Midbrain (tissue), 1 donor: ENCODE data around the gene PCOLCE2.
"Not testable (repeated sequence)": the region's sequence is repeated elsewhere in the genome, so short reads cannot be mapped to it uniquely, and the experiment has no call there.

ENCODE experiments used
- DNase-seq: peaks from one replicate; lab custom pipeline; 2025; lab: John Stamatoyannopoulos, UW

PCOLCE2 gene

DNA sequence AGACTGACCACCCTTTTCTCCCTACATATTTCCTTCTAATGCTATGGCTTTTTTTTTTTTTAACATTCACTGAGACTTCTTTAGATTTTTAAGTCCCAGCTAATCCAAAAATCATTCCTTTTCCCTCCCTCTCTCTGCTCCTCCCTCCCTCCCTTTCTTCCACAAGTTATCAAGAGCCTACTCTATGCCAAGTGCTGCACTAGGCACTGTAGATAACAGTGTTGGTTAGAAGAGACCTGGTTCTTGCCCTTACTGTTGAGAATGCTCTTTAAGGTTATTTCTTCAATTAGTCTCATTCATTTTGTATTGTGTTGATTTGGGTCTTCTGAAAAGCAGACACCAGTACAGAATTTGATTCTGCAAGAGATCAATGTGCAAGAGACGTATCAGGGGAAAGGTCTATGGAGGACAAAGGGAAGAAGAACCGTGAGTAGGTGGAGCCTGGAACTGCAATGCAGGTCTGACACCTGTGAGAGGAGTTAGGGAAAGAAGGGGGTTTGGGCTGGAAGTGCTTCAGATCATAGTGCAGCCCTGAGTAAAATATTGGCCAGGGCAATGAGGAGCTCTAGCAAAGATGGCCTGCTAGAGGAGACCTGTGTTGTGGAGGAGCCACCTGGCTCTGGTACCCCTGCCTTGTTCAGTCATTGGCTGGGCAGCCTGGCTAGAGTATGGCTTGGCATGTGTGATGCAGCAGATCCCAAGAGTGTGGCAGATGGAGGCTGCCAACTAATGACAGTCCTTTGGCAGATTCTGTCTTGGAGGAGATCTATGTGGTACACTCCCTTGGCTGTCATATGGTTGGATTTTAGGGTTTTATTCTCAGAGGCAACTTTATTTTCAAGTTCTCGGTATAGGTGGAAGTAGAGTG, 9.7 kb upstream of the PCOLCE2 start:
- DNase-seq, result no peak

DNA sequence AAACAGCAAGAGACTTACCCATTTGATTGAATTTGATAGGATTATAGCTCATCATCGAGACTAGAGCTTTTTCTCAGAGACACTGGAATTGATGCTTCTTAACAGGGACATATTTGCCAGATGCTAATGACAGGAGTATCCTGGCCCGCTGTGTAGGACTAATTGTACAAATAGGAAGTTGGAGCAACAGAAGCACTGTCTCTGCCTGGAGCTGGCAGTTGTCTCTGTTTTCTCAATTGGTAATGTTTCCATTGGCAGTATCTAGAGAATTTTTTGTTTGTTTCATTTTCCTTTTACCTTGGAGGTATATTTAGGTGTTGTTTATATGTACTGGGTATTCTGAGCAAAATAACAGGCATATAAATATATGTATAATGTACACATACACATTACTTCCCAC, 8.9 kb upstream of the PCOLCE2 start:
- no peak for DNase-seq

DNA sequence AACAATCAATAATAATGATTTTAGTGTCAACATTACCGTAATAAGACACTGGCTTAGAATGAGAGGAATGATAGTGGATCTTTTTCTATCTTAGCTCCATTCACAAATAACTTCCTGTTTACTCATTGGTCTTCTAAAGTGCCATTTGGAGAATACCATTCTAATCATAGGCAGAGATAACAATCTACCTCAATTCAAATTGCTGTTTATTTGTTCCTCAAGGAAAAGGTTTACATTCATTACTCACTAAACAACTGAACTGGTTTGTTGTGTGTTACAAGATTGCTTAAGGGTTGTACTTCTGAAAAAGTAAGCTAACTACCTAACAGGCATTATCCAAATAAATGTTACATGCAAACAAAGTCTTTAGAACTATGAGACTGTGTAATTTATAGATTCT, 8.1 kb upstream of the PCOLCE2 start:
- DNase-seq, result no peak

DNA sequence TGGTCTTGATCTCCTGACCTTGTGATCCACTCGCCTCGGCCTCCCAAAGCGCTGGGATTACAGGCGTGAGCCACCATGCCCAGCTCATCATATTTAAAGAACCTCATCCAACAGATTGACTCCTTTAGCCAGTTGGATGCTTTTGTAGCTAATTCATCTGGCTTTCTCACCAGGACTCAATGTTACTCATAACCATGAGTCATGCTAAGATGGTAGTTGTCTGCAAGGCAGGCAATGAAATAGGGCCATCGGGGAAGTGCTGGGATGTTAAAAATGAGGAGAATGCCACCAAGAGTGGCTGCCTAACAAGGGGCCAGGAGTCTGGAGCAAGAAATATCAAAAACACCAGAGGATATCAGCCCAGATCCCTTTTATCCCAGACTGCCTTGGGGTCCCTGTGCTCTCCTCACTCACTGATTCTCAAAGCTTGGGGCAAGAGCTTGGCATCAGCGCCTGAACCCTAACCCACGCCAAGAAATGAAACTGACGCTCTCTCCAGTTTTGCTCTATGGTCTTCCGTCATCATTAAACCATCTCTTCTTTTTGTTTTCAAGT, 7.4 kb upstream of the PCOLCE2 start:
- no peak for DNase-seq

DNA sequence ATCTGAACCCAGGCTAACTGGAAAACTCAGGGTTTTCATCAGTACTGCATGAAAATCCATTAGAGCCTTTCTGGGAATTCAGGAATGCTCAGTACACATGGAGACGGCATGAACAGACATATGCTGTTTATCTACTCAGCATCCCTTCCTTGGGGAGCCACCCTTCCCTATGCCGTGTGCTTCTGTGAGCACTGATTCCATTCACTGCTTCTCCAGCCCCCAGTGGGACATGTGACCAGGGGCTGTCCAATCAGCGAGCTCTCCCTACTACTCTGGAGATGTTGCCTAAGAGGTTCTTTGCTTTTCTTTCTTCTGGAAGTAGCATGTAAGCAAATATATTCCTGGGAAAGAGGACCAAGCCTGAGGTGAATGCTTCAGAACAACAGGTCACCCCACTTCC, 5.6 kb upstream of the PCOLCE2 start:
- no peak for DNase-seq

DNA sequence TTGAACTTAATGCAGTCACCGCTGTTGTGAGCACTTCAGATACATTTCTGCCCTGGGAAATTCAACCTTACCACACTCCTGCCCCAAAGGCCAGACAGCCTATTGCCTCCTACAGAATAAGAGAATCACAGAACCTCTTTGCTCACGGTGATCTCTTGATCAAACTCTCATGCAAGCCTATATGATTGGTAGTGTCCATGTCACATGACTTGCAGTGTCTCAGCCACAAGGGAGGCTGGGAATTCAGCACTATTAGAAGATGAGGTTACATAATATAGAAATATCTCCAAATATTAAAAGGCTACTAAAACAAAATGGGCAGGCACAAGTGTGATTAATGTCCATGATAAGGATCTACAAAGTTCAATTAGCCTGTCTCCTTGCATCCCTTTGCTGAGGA, 3.8 kb upstream of the PCOLCE2 start:
- DNase-seq, result no peak

DNA sequence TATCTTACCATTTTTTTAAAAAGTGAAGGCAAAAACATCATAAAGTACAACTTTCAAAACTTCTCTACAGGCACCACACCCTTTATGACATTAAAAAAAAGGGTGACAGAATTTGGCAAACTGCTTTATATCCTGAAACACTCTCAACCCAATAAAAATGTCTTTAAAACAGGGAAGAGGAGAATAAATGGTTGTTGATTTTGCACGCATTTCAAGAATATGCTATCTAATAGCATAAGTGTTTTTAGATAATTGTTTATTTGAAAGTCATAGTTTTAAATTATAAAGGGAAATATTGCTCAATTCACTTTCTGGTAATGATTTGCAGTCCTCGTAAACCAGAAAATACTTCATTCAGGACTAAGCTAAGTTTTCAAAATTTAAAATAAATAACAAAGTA, 1.7 kb upstream of the PCOLCE2 start:
- DNase-seq, result no peak

DNA sequence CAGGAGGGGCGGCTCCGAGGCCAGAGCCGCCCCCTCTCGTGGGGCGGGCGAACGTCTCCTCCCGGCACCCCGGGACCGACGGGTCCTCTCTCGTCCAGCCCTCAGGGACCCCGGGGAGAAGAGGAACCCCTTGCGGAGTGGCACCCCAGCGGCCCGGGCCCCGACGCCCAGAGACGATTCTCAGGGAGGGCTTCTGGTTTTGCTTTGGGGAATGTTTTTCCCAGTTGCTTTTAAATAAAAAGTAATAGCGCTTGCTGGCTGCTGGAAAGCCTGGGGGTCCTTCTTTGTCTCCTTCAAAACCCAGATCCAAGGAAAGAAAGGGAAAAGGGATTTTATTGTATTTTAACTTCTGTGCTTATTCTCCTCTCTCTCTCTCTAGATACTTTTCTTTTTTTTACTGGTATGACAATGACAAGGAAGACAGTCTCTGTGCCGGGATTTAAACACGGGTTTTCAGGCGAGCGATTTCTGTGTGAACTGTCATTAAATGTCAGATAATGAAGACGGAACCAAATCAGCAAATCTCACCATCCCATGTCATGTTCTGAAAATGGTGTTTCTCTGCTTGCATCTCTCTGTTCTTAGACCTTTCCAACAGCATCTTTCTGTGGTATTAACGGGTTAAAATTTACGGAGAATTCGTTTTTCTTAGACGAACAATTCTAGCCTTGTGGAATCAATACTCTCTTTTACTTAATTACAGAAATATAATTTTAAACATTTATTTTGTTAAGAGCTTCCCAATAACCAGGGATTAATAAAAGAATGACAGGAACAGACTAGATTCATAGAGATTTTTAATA, 530 bp upstream of the PCOLCE2 start:
- DNase-seq, result no peak

DNA sequence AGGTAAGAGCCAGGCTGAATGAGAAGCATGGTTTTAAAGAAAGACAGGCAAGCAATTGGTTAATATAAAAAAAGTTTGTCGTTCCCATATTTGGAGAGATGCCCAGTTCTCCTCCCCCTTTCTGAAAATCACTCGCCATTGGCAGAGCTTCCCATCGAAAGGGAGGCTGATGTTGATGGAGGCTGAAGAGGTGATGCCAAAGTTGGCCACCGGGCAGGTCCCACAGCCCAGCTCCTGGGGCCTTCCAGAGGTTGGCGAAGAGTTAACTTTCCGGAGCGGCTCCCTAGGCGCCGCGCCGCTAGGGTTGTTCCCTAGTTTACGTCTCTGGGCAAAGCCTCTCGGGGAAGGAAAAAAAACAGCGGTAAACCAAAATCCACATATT, 793 bp downstream of the PCOLCE2 start:
- no peak for DNase-seq

DNA sequence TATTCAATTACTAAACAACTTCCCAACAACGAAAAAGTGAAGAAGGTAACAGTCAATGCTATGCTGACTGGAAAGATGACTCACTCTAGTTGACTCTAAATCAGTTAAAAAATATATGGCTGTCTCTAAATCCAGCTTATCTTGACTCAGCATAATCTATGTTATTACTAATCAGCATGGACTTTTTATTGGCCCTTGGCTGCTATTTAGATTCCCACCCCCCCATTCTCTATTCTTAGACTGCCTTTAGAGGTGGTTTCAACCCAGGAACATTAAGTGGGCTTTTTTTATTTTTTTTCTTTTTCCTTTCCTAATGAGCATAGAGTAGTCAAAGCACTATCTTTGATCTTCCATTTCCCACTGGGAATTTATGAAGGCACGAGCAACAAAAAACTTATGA, 1.9 kb downstream of the PCOLCE2 start:
- no peak for DNase-seq

DNA sequence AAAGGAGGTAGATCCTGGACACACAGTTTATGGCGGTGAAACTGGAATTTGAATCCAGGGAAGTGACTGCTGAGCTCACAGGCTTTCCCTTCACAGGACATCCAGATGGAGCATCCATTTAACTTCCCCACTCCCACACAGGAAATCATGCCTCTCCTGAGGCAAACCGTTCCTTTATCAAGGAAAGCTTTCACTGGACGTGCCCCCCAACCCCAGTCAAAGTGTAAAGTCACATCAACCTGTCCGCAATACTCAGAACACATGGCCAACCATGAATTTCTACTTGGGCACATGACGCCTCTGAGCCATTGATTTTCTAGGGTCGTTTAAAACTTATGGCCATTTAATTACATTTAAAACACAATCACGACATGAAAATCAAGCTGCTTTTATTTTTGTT, 2.9 kb downstream of the PCOLCE2 start:
- no peak for DNase-seq

DNA sequence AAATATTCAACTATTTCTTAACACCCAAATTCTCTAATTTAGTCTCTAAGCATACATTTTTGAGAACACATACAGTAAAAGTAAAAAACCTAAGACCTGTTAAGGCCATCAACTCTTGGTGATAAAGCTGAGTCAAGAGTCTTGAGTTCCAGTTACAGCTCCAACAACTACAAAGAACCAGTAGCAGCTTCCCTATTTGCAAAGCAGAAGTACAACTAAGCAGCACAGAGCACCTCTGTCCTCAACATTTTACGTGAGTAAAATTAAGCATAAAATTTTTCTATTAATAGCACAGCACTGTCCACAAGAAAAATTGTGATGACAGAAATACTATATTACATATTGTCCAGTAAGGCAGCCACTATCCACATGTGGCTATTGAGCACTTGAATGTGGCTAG, 4.4 kb downstream of the PCOLCE2 start:
- DNase-seq, result no peak

DNA sequence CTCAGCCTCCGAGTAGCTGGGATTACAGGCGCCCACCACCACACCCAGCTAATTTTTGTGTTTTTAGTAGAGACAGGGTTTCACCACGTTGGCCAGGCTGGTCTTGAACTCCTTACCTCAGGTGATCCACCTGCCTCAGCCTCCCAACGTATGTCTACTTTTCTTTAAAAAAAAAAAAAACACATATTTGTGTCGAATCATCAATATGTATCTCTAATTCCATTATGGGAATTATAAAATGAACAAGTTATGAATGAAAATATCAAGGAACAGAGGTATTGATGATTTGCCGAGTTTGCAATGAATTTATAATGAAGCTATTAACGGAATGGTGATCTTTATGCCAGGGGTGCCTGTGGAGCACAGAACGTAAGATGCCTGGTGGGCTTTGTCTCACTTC, 5.3 kb downstream of the PCOLCE2 start:
- DNase-seq, result not testable (repeated sequence)

DNA sequence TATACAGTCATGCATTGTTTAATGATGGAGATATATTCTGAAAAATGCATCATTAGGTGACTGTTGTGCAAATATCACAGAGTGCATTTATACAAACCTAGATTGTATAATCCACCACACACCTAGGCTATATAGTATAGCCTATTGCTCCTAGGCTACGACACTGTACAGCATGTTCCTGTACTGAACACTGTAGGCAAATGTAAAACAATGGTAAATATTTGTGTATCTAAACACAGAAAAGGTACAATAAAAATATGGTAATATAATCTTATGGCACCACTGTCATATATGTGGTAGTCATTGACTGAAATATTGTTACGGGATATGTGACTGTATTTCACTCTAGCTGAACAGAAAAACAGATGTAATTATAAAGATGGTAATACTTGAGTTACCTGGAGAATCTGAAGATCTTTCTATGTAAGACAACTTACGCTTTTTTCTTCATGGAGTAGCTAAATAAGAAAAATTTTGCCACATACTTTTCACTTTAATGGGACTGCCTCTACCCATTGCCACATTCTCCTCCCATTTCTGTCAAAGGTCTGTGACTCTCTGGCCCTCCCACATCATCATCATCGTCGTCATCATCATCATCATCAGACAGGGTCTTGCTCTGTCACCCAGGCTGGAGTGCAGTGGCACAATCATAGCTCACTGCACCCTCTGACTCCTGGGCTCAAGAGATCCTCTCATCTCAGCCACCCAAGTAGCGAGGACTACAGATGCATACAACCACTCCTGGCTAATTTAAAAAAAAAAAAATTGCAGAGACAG, 7.2 kb downstream of the PCOLCE2 start:
- DNase-seq, result no peak

DNA sequence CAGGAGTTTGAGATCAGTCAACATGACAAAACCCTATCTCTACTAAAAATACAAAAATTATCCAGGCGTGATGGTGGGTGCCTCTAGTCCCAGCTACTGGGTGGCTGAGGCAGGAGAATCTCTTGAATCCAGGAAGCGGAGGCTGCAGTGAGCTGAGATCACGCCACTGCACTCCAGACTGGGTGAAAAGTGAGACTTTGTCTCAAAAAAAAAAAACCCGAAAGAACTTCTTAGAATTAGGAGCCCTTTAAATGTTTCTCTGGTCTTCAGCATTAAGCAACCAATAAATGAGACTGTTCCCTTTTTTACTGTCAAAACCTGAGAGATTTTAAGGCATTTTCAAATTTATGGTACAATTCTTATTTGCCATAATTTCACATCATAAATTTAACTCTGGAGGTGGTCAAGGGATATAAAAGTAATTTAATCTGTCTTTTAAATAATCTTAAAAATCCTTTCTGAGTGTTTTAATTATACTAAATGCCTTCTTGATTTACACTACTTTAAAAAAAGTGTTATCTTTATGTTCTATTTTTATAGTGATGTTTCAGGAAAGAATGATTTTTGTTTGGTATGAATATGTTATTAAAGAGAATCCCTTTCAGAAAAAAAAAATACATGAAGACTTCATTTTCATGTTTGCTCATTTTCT, 10.1 kb downstream of the PCOLCE2 start:
- DNase-seq, result no peak

DNA sequence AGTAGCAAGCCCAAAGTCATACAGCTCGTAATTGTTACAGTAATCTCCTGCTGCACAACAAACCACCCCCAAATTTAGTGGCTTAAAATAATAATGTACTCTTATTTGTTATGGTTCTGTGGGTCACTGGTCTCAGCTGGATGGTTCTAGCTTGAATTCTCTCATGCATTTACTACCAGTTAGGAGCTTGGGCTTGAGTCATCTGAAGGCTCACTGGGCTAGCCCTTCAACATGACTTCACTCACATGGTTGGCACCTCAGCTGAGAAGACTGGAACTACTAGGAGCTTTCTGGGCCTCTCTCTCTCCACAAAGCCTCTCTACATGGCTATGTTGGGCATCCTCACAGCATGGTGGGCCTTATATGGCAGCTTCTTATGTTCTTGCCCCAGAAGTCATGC, 12.5 kb downstream of the PCOLCE2 start:
- no peak for DNase-seq

DNA sequence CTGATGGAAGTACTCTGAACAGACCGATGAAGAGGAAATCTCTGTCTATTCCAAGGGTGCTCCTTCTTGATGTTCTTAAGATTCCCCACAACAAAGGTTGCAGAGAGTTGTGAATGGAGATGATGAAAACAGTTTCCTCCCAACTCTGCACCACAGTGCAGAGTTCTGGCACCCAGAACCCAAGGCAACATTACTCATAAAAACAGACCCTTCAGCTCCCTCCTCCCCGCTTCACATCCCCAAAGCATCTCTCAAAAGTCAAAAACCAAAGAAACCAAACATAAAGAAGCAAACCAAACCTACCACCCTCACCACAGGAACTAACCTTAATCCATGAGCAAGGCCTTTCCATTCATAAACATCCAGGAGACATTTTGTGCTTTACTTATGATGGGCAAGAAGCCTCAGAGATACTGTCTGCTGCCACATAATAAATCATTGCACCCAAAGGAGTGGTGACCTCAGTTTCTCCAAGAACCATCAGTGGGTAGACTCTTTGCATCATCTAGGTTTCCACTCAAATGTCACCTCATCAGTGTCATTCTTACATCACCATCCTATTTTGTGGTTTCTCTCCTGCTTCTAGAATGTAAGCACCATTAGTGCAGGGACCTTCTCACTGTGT, 13.2 kb downstream of the PCOLCE2 start:
- no peak for DNase-seq

DNA sequence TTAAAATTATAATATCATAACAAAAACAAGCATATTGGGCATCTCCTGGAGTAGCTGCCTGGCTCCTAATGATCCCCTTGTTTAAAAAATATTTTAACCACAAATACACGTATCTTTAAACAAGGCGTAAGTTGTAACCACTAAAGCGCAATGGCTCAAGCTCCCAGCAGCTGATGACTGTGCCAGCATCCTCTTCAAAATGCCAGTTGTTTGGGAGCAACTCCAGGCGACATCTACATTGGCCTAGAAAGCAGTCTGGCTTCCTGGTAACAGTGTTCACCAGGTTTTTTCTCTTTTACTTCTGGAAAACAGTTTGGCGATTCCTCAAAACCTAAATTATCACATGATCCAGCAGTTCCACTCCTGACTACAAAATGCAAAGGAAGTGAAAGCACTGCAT, 13.8 kb downstream of the PCOLCE2 start:
- no peak for DNase-seq

DNA sequence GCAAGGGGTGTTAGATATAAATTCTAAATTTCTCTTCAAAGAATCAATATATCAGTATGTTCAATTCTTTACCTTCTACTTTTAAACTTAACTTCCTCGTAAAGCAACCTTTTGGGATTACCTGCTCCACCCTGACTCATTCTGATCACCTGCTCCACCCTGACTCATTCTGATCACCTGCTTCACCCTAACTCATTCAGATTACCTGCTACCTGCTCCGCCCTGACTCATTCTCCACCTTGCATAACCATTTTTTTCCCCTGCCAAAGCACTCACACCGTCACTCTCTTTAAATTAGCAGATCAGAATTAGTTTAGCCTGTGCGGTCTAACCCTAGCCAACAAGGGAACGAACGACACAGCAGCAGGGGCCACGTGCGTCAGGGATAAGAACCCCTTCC, 20.5 kb downstream of the PCOLCE2 start:
- not testable (repeated sequence) for DNase-seq

DNA sequence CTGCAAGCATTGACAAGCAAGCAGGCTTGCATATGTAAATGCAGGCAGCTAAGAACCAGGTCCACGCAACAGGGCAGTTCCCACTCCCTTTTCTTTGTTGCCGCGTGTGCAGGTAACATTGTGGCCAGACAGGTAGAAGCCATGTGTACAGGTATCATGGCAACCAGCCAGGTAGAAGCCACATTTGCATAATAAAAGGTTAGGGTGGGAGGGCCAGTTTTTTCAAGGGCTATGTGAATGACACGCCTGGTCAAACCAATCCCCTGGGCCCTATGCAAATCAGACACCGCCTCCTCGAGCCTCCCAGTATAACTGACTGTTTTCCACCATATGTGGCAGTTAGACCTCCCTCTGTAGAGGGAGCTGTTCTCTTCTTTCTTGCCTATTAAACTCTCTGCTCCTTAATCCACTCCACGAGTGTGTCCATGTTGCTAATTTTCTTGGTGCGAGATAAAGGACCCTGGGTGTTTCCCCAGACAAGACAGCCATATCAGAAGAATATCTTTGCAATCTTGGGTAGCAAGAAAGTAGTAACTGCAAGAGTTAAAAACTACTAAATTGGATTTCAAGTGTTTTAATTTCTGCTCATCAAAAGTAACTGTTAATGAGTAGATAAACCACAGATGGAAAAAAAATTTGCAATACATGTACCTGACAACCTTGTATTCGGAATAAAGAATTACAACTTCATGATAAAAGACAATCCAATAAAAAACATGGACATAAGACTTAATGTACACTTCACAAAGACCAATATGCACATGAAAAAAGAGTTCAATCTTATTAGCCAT, 21.8 kb downstream of the PCOLCE2 start:
- no peak for DNase-seq
